IMR-90 (cell line): ENCODE data around the gene GPT2.

Source experiments
- BHLHE40 ChIP-seq: fragments of 150-350 bp; IDR thresholded peaks from 2 replicates; pipeline ENCODE4 v1.6.1; 2016; ENCODE audit warnings: mild to moderate bottlenecking, low read depth, low read length
- CEBPB ChIP-seq: IDR thresholded peaks from 2 replicates; pipeline ENCODE4 v1.6.1; 2012; ENCODE audit warnings: low read depth, low read length, improper control_type of control experiment
- CHD1 ChIP-seq: IDR thresholded peaks from 2 replicates; pipeline ENCODE4 v1.6.1; 2012; ENCODE audit warnings: low read depth, low read length, improper control_type of control experiment
- MAFK ChIP-seq: IDR thresholded peaks from 2 replicates; pipeline ENCODE4 v1.6.1; 2012; ENCODE audit warnings: low read depth, low read length, improper control_type of control experiment
- NFE2L2 ChIP-seq: fragments of 150-350 bp; IDR thresholded peaks from 2 replicates; pipeline ENCODE4 v1.6.1; 2016; ENCODE audit warnings: low read depth, mild to moderate bottlenecking, low read length
- POLR2A ChIP-seq: IDR thresholded peaks from 2 replicates; pipeline ENCODE4 v1.6.1; 2012; ENCODE audit warnings: mild to moderate bottlenecking, low read depth, low read length
- RAD21 ChIP-seq: IDR thresholded peaks from 2 replicates; pipeline ENCODE4 v1.6.1; 2012; ENCODE audit warnings: low read length, improper control_type of control experiment
- RCOR1 ChIP-seq: IDR thresholded peaks from 2 replicates; pipeline ENCODE4 v1.6.1; 2012; ENCODE audit warnings: mild to moderate bottlenecking, low read length, improper control_type of control experiment; ENCODE audit not compliant: insufficient replicate concordance
- TF ChIP-seq, protein P1 (sequence below): conservative IDR thresholded peaks from 2 replicates; pipeline ENCODE4 v1.5.1; 2012; ENCODE audit warnings: mild to moderate bottlenecking, low read depth, low read length, improper control_type of control experiment
- TF ChIP-seq, protein P2 (sequence below): fragments of 150-350 bp; IDR thresholded peaks from 2 replicates; pipeline ENCODE4 v1.6.1; 2017; ENCODE audit warnings: mild to moderate bottlenecking, antibody characterized with exemption, low read length, low read depth

DNA sequence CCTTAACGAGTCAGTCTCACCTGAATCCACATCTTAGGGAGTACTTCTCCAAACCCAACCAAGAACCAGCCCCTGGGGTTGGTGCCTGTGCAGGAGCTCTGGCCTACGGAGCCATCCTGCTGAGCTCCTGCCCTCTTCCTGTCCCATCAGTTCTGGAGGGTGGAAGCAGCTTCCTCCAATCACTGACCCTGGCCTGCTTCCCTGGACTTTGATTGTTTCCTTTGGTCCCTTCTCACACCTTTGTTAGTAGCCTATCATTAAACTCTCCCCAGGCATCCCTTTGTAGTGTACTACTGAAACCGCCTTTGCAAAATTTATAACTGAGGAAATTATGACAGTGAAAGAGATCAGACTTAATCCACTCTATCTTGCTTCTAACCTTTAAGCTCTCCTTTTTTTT lies 32.0 kb upstream of the GPT2 start:
- TF ChIP-seq, protein P1, sequence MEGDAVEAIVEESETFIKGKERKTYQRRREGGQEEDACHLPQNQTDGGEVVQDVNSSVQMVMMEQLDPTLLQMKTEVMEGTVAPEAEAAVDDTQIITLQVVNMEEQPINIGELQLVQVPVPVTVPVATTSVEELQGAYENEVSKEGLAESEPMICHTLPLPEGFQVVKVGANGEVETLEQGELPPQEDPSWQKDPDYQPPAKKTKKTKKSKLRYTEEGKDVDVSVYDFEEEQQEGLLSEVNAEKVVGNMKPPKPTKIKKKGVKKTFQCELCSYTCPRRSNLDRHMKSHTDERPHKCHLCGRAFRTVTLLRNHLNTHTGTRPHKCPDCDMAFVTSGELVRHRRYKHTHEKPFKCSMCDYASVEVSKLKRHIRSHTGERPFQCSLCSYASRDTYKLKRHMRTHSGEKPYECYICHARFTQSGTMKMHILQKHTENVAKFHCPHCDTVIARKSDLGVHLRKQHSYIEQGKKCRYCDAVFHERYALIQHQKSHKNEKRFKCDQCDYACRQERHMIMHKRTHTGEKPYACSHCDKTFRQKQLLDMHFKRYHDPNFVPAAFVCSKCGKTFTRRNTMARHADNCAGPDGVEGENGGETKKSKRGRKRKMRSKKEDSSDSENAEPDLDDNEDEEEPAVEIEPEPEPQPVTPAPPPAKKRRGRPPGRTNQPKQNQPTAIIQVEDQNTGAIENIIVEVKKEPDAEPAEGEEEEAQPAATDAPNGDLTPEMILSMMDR, result no peak
- no peak for TF ChIP-seq MAFK
- TF ChIP-seq, protein P2, sequence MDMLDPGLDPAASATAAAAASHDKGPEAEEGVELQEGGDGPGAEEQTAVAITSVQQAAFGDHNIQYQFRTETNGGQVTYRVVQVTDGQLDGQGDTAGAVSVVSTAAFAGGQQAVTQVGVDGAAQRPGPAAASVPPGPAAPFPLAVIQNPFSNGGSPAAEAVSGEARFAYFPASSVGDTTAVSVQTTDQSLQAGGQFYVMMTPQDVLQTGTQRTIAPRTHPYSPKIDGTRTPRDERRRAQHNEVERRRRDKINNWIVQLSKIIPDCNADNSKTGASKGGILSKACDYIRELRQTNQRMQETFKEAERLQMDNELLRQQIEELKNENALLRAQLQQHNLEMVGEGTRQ, result no peak
- no peak for TF ChIP-seq POLR2A
- TF ChIP-seq RAD21, result no peak
- no peak for TF ChIP-seq CEBPB
- TF ChIP-seq RCOR1, result no peak
- no peak for TF ChIP-seq BHLHE40
- TF ChIP-seq CHD1, result no peak
- no peak for TF ChIP-seq NFE2L2
